ENCODE measurements around the gene AUTS2.
A peak's percentile ranks its signal among the peaks of the same experiment; 100 is the strongest.

The AUTS2 gene

DNA sequence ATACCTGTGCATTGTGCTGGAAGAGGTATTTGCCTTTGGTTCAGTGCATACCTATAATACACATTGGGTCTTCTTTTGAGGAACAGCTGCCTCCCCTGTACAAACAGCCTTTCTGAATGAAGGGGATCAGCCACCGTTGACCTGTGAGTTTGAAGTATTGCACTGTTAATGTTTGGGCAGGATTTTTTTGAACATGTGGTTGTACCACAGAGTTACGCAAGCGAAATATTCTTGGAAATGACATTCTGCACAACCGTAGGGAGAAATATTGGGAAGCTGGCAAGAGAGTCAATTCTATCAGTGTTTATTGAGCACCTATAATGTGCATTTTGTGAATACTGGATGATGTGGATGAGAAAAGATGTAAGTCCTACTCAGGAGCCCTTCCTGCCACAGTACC is 270.6 kb downstream of the AUTS2 start:
- no peak for DNase-seq

DNA sequence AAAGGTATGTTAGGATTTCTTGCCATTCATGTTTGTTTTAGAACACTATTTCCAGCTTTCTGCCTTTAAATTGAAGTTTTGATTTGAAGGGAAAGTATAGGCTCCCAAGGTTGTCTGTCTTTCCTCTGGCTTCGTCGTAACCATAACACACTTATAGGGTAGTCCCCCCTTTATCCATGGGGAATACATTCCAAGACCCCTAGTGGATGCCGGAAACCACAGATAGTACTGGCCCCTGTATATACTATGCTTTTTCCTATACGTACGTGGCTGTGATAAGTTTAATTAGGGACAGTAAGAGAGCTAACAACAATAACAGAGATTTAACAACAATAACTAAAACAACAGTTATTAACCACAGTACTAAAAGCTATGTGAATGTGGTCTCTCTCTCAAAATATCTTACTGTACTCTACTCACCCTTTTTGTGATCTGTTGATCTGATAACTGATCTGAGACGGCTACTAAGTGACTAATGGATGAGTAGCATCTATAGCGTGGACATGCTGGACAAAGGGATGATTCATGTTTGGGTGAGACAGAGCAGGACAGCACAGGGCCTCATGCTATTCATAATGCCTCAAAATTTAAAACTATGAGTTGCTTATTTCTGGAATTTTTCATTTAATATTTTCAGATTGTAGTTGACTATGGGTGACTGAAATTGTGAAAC is 273.1 kb downstream of the AUTS2 start:
- DNase-seq = no peak

DNA sequence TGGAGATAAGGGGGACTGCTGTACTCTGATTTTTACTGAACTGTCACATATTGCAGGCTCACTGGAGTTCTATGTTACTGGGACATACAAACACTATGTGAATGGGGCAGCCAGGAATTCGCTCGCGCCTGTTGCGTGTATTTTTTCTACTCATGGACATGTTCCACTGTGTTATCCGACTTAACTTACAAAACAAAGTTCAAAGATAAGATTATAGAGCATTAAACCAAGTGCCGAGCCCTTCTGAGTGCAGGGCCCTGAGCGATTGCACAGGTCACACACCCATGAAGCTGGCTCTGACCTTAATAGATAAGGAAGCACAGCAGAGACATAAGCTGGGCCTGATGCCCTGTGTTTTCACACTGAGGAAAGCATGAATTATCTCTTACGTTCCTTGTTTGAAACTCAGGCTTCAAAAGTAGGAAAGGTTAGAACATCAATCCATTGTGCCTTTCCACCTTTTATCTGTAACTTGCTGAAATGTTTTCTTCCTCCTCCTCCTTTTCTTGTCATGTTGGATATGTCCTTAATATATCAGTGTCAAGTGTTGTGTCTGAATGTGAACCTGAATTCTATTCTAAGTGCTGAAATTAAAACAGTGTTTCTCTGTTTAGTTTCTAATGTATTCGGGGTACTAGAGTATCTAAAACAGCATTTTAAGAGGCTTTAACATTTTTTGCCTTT is 273.8 kb downstream of the AUTS2 start:
- DNase-seq = no peak

DNA sequence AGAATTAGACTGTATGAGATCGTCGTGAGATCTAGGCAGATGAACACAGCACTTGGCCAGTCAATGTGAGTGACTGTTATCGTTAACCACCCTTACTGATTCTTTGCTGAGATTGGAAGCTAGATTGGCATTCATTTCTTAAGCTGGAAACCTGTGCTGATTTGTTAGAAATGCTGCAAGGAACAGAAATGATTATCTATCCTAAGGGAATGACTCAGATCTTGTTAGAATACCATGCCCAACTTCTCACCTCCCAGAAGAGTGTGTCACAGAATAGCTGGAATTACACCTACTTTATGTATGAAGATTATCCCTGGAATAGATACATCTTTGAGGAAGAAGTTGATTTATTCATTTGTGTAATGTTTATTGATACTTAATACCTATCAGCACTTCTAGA is 275.2 kb downstream of the AUTS2 start:
- DNase-seq = no peak

DNA sequence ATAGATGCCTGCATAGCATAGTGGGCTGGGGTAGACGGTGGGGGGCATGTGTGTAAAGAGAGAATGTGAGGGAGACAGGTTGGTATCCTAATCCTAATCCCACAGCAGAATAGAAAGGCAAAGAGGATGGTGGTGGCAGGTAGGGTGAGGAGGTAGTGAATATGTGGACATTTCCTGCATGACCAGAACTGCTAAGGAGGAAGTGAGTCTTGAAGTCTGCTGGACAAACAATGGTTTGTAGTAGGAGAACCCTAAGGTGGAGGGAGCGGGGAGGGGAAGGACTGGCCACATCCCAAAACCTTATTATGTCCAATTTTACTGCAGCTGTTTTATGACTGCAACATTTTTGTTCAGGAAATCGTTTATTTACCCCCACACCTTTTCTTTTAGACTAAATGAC is 279.7 kb downstream of the AUTS2 start:
- no peak for DNase-seq

DNA sequence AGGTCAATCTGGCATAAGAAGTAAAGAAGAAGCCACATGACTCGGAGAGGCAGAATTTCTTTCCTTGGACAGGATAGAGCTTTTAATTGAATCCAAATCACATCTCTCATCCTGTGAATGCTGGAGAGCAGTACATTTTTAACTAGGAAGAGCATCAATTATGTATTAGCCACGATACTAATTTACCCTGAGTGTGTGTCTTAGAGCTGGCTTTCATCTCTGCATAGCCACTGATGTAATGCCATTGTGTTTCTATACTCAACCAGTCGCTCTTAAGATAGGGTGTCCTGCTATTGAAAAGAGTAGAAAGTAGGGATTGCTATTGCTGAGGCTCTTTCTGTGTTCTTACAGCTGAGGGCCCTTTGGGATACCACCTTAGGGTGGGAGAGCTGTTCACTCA is 280.3 kb downstream of the AUTS2 start:
- no peak for DNase-seq

DNA sequence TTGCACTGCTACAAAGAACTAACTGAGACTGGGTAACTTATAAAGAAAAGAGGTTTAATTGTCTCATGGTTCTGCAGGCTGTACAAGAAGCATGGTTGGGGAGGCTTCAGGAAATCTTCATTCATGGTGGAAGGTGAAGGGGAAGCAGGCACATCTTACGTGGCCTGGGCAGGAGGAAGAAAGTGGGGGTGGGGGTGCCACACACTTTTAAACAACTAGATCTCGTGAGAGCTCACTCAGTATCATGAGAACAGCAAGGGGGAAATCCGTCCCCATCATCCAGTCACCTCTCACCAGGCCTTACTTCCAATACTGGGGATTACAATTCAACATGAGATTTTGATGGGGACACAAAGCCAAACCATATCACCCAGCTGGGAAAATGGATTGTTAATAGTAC is 281.7 kb downstream of the AUTS2 start:
- peak in 1 of 2 donors; percentile 3 for DNase-seq

DNA sequence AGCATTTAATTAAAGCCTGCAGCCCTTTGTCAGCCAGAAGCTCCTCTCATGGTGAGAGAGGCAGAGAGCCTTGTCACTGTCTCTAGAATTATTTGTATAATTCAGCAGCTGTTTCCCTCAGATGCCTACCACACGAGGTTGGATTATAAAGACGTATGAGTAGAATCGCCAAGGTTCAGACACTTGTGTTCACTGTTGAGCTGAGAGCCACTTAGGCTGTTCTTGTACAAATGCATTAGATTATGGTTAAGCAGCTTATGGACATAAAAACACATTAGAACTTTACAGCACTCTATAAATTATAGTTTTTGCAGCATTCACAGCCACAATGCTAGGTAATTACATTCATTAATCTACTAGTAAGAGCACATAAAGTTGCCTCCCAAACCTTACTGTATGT is 282.6 kb downstream of the AUTS2 start:
- no peak for DNase-seq

DNA sequence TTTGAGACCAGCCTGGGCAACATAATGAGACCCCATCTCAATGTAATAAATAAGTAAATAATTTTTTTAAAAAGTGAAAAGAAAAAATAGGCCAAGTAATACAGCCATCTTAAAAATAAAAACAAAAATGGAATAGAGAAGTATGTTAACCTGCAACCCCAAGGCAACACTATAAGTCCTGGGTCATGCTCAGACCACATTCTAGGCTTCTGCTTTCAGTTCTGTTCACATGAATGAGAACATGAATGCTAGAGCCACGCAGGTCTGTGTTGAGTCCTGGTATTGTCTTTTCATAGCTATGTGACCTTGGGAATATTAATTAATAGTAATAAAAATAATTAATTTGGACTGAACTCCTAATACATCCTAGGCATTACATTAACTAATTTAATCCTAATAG is 284.0 kb downstream of the AUTS2 start:
- DNase-seq = no peak

DNA sequence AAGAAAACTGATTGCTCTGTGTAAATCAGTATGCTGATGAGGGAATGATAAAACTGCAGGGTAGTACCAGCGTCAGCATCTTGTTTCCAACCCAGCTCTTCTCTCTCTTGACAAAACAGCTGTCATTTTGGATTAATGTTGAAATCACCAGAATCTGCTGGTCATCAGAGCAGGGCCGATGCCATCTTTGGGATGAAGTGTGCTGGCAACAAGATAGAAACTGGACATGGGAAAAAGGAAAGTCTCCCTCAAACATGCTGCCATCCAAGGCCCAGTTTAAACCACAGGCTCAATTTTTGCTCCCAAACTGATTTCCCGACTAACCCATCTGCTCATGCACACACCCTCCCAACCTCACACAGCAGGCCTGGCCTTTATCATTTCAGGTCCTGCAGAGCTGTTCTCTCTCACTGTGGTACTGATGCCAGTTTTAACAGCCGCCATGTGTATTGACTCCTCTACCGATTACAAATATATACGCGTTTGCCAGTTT is 285.2 kb downstream of the AUTS2 start:
- no peak for DNase-seq

DNA sequence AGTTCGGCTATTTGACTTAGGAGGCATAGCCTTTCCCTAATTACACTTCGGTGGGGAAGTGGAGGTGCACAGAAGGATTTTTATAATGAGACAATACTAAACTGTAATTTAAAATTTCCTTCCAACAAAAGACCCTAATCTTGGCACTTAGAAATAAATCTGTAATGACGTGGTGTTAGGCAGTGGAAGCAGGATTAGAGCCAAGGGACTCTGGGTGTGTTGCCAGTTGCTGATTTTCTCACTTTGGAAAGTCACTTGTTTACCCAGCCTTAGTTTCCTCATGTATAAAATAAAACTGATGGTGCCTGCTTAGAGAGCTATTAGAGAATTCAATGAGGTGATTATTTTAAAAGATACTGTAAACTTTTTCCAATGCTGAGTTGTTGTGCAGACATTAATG is 287.2 kb downstream of the AUTS2 start:
- DNase-seq = no peak

DNA sequence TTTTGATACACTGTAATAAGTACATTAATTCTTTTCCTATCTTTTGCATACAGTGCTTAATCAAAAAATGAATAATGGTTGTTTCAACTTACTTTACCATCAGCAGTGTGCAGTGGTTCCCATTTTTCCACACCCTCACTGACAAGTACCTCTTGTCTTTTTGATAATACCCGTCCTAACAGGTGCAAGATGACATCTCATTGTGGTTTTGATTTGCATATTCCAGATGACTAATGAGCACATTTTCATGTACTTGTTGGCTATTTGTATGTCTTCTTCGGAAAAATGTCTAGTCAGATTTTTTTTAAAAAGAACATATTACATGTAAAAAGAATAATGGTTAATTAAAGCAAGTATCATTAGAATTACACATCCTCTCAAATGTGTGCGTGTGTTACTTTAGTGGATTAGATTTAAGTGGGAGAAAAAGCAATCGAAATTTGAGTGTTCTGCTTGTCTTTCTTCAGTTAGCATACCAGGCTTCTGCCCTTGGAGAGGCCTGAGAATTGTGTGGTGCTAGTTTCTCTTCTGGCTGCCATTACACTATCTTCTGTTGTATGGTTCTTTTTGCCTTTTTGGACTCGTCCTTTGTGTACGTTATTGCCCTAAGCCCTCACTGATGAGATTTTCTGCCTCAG is 291.2 kb downstream of the AUTS2 start:
- DNase-seq = no peak

DNA sequence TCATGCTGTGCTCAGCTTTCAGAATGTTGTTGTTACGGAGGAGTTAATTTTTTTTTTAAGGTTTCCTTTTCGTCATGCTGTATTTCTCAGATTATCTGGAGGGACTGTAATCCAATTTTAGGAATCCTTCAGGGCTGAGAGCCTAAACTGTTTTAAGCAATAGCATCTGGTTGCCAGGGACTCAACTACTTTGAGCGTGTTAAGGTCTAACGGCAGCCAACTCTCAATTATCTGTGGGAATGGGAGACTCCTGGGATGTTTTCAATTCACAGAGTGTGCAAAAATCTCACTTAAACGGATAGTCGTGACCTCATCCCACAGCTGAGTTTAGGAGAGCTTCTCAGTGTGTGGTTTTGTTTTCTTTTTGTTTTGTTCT is 291.7 kb downstream of the AUTS2 start:
- DNase-seq = no peak

DNA sequence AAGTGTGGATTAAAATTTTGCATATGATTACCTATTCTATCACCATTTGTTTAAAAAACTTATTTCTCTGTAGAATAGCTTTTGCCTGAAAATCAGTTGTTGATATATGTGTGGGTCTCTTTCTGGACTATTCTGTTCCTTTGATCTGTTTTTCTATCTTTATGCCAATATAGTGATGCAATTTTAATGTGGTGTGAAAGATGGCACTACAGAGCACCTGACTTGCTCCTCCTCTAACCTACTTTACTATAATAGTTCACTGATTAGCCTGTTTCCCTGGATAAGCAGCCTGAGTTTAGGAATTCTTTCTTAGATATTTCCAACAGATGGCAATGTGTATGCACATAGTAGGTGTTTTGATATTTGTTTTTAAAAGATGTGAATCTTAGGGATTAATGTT is 294.5 kb downstream of the AUTS2 start:
- DNase-seq = no peak

DNA sequence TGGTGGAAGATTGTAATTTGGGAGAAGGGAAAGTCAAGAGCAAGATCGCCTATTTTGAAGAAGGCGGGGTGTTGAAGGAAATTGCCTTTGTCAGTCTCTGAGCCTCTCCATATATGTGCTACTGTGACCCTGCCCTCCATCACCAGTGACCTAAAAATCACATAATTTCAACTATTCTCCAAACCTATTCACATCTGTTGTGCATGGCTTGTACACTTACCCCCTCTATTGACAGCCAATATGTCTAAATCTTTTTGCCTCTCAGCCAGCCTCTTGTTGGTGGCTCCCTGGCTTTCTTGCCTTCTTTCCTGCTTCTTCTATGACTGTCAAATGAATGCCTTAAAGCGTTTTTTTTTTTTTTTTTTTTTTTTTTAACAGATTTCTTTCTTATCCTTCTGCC is 295.6 kb downstream of the AUTS2 start:
- DNase-seq = no peak

DNA sequence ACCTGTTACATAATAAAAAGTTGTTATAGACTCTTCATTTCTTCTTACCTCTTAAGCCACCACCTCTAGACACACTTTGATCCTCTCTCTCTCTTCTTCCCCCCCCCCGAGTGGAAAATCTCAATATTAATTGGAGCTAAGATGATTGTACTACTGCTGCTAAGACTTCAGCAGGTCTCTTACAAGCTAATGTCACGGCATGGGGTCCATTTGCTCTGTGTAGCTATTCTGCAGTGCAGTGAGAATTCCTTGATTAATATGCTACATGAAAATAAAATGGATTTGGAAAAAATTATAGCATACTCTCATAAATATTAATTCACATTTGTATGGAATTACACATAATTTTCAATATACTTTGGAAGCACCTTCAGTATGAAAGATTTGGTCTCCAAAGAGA is 297.2 kb downstream of the AUTS2 start:
- DNase-seq = no peak

DNA sequence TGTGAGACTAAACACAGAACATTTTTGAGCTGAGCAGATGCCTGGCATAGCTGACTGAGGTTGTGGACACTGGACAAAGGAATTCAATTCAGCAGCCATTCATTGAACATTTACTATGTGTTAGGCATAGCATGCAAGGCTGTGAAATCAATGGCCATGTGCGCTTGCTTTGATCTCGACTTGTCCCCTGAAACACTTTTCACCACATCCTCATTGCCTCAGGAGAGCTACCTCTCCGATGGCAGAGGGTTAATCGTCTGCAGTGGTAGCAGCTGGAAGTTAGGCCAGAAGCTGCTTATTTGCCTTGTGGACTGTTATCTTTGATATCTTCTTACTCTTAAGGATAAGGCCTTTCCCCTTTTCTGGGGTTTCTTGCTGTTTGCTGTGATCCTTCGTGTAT is 297.8 kb downstream of the AUTS2 start:
- DNase-seq = no peak

DNA sequence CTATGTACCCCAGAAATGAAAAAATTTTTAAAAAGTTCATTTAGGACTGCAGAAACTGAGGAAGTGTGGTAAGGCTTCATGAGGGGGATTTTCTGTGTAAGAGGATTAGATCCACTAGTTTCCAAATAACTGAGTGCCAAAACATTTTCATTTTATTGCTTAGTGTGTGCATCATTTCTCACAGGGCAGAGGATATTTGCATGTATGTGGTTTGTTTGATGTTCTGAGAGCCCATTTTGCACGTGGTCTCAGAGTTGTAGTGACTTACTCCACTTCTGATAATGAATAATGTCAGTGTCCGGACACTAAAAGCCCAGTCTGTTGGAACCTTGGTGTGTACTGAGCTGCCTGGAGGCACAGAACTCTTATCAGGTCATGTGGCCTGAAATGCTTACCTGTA is 299.9 kb downstream of the AUTS2 start:
- DNase-seq = no peak

DNA sequence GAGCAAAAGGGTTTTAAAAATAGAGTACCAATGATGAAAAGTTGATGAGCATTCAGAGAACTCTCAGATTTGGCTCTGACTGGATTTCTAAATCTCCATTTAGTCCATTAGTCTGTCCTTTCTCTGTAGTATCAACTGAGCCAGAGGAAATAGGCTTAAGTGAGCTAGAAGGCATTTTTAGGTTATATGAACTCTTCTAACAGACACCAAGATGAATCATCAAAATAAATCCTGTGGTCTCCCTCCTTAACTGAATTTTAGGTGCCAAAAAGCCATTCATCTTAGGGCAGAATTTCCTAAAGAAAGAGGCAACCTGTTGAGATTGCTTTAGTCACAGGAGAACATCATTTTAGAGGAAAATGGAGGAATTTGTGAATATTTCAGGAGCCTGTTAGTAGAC is 305.1 kb downstream of the AUTS2 start:
- no peak for DNase-seq

DNA sequence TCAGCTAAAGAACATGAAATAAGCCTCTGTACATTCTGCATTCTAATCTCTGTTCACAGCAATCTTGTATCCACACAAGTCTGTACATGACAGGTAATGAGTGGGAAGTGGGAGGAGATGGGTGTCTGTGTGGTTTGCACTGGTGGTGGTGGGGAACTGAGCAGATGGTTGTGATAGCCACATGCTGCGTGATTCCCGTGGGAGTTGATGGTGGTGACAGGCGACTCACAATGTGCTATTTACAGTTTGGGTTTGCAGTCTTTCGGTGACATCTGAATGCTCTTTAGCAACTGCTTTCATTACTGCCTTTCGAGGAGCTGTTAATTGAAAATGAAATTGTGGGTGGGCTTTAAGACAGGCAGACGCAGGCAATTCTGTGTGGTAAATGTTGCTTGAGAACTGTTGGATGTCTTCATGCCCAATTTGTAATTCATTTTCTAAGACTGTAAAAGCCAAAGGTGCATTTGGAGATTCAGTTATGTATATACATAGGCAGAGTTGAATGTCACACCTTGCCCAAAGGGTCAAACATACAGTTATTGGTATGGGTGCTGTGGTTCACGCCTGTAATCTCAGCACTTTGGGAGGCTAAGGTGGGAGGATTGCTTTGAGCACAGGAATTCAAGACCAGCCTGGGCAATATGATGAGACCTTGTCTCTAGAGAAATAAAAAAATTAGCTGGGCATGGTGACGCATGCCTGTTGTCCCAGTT is 308.2 kb downstream of the AUTS2 start:
- peak in 1 of 2 donors; percentile 21 for DNase-seq

DNA sequence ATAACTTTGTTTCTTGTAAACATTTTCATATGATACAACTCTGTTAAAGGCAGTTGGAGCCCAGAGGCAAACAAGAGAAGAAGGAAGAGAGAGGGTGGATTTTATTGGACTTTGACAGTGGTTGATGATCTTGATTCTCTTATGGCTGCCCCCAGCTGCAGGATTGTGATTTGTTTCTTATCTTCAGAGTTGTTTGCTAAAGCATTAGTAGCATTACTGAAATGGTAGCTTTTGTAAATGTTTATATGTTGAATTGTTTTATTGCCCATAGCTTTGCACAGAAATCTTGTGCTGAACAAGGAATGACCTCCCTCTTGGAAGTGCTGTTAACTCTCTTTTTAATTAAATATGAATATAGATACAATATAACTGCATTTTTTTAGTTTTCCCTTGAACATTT is 309.4 kb downstream of the AUTS2 start:
- DNase-seq = no peak

DNA sequence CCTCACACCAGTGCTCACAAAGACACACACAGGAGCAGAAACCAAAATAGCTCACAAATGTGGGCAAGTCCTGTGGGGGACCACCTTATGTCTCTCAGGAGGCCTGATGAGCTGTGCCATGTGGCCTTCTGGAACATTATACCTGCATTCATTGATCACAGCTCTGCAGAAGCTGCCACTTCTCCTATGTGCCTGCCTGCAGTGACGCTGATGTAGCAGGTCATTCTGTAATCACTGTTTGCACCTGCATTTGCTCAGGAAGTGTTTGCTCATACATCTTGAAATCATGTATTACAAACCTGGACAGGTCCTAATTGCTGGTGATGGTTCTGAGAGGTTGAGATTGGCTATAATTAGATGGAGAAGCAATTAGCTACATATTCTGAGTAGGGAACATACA is 310.2 kb downstream of the AUTS2 start:
- no peak for DNase-seq

DNA sequence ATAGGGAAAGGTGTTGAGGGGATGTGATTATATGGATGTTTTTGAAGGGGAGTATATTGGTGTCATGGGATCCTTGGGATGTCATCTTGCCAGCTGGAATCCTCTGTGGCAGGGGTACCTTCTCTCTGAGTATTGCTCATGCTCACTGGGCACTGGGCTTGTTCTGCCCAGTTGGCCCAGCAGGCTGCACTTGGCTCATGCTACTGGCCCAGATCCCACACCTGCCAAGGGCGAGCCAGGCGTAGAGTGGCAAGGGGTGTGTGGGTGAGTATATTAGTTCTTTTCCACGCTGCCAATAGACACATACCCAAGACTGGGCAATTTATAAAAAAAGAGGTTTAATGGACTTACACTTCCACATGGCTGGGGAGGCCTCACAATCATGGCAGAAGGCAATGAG is 311.9 kb downstream of the AUTS2 start:
- DNase-seq = no peak

DNA sequence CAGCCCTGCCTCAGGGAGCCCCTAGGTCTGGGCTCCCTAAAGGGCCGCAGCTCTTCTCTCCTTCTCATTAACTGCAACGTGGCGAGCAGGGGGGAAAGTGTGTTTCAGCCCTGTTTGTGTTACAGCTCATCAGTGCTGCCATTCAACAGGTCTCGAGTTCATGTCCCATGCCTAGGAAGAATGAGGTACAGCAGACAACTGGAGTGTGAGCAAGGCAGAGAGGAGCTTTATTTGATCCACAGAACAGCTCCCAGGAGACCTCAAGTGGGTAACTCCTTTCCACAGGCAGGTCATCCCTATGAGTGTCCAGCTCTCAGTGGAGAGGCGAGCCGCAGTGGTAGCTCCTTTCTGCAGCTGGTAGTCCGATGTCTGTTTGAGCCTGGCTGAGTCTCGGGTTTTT is 313.1 kb downstream of the AUTS2 start:
- no peak for DNase-seq

Data from inflammatory macrophage treated with lipopolysaccharide for 1 hour (primary cell).